Gastrocnemius medialis (tissue), 4 donors: ENCODE measurements around the gene PELI1.

Source experiments
- CTCF ChIP-seq, 5 experiments: fragments of 450-650 bp in 3 of 5; fragments of 200-600 bp in 2 of 5; sonication (generic) in 2 of 5; IDR thresholded peaks in 4 of 5; conservative IDR thresholded peaks in 1 of 5; 1 replicate in 4 of 5; 2 replicates in 1 of 5; pipeline ENCODE4 v1.5.1; 2016 to 2019; ENCODE audit warnings: antibody characterized with exemption in 5 of 5, mild to moderate bottlenecking in 3 of 5, moderate library complexity in 3 of 5
- POLR2A ChIP-seq, 2 donors: fragments of 450-650 bp; IDR thresholded peaks; one replicate each; pipeline ENCODE4 v1.6.1; 2017; ENCODE audit warnings: antibody characterized with exemption in 2 of 2, mild to moderate bottlenecking in 2 of 2, moderate library complexity in 2 of 2

DNA sequence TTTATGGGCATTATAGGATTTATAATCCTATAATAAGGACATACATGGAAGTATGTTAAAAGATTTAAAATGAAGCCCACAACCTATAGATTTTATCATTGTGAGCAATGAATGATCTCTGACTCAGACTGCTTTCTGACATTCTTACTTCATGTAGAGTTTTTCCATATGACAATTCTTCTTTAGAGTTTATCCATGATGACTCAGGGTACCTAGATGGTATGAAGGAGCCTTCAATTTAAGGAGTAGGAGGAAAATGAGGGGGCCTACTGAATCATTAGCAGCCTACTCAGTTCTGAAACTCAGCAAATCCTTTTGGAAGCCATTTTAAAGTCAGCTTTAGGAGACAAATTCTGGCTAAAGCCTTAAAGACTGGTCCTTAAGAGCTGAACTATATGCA, 10.4 kb downstream of the PELI1 start:
- TF ChIP-seq CTCF (IDR thresholded peaks at IDR 0.05 in 4 of 5, conservative IDR thresholded peaks at IDR 0.05 in 1 of 5) = no peak
- TF ChIP-seq POLR2A (IDR thresholded peaks at IDR 0.05) = no peak
